ENCODE data around the gene GOLGA8N.
"Not testable (repeated sequence)": the region's sequence is repeated elsewhere in the genome, so short reads cannot be mapped to it uniquely, and the experiment has no call there.

- TF ChIP-seq CTCF, POLR2A (IDR thresholded peaks at IDR 0.05): not testable (repeated sequence)
Observed at GRCh38 chr15:32554587-32554986, 38.7 kb upstream of the GOLGA8N start.
